Measurements from ENCODE around the gene DDIT4.
"Not testable (repeated sequence)": the region's sequence is repeated elsewhere in the genome, so short reads cannot be mapped to it uniquely, and the experiment has no call there.

DDIT4 gene

DNA sequence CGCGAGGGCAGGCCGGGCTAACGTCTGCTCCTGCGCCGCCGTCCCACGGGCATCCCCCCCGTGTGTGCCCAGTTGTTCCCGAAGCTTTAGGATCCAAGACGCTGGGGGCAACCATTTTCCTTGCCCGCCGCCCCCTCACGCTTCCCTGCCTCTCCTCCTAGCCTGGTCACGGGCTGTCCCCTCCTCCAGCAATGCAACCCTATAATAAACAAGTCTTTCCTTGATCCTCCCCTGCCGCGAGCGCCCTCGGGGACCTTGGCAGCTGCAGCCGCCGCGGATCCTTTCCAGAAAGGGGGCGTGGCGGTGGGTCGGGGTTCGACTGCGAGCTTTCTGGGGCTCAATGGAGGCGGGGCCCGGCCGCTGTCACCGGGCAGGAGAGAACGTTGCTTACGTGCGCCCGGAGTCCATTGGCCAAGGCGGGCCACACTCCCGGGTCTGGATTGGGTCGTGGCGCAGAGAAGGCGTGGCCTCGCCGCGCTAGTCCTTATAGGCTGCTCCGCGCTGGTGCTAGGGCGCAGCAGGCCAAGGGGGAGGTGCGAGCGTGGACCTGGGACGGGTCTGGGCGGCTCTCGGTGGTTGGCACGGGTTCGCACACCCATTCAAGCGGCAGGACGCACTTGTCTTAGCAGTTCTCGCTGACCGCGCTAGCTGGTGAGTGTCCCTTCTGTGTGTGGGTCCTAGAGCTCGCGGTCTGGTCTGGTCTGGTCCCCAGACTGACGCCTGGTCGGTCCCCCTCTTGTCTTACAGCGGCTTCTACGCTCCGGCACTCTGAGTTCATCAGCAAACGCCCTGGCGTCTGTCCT is at the start of gene DDIT4:
Gene DDIT4 (plus strand): TSS at position 515 of the 803 bp plus-strand sequence. CDS start 293 bp downstream, outside the sequence.
- peak; percentile 91 for DNase-seq

GRCh38 chr10:72224191-72224590 is 49.5 kb upstream of the DDIT4 start:
- DNase-seq, result not testable (repeated sequence)

DNA sequence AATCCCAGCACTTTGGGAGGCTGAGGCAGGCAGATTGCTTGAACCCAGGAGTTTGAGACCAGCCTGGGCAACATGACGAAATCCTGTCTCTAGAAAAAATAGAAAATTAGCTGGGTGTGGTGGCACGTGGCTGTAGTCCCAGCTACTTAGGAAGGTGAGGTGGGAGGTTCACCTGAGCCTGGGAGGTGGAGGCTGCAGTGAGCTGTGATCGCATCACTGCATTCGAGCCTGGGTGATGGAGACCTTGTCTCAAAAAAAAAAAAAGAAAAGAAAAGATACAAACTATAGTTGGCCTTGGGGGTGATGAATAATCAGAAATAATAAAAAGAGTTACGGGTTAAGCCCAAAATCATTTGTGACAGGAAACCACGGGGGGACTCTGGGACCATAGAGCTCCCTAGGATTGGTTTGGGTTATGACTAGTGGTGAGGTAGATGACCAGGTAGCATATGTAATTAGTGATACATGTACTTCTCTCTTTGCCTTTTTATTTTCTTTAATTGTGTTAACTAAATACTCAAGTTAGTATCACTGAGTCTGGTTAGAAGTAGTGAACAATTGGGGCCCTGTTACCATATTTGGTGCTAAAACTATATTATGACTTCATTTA is 47.2 kb upstream of the DDIT4 start:
- no peak for DNase-seq

GRCh38 chr10:72227826-72228225 is 45.9 kb upstream of the DDIT4 start:
- no peak for DNase-seq

DNA sequence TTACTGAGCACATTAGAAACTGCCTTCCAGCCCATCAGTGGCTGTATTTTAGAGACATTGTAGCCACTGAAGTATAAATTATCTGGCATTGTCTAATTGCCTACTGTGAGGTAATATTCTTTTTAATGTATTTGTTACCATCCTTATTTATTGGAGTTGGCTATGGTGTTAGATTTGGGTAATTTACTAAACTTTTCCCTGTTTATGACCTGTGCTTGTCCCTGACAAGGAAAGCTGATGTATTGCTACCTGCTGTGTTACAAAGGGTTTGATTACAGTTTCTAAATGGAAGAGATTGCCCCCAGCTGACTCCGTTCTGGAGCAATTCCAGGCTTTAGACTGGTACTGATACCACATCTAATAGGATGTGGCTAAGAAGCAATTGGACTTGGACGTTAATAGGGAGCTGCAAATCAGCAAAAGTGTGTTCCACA is 45.4 kb upstream of the DDIT4 start:
- peak; percentile 19 for DNase-seq

DNA sequence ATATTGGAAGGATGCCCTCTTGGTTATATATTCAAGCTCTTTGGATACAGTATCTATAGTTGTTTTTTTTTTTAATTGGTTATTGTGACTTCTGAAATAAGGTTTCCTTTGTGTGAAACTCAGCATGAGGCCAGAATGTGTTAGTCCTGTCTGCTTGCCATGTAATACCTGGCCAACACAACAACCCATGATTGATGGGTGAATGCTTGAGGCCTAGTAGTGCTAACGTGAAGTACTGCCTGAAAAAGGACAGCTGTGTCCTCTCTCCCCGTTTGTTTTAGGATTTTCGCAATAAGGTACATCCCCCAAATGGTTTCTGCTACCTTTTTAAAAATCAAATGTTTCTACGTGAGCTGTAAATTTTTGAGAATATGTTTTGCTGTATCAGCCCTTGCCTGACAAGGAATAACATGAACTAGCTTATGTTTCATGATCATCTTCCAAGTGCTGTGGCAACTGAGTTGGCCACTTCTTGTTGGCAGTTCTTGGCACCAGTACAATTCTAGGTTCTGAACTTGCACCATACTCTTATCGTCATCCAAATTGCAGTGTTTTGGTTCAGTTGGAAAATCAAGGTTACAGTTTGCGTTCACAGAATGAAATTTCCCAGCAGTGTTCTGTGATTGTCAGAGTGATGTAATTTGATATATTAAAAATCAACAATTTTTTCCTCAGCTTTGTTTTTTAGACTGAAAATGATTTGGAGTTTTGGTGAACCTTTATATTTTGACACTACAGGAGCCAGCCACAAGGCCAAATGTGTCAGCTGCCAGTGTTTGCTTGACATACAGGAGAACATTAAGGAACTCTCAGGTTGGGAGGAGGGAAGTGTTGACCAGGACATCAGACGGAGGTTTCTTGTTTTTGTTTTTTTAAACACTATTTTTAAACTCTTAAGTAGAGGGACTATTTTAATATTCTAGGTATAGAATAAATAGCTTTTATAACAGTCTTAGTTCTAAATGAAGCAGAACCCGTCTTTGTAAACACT is 44.2 kb upstream of the DDIT4 start:
- DNase-seq, result peak; percentile 58

DNA sequence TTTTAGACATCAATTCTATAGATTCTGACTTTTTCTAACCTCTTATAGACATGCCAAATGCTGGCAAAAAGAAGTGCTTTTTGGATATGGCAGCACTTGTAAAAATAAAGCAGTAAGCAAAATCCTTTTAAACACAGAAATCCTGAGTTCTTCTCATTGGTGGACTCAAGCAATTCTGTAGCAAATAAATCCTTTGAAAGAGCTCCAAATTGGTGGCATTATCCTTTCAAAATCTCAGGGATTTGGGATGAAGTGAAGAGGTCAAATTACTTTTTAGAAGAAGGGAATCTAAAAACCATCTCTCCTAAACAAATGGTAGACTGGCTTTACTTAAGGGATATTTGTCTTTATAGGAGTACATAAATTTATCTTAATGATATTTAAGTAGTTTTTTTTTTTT is 40.1 kb upstream of the DDIT4 start:
- no peak for DNase-seq

- no peak for DNase-seq
Measured at GRCh38 chr10:72234560-72235095, 39.1 kb upstream of the DDIT4 start.

- no peak for DNase-seq
Measured at GRCh38 chr10:72235544-72236279, 38.0 kb upstream of the DDIT4 start.

GRCh38 chr10:72238392-72239175 is 35.1 kb upstream of the DDIT4 start:
- no peak for DNase-seq

DNA sequence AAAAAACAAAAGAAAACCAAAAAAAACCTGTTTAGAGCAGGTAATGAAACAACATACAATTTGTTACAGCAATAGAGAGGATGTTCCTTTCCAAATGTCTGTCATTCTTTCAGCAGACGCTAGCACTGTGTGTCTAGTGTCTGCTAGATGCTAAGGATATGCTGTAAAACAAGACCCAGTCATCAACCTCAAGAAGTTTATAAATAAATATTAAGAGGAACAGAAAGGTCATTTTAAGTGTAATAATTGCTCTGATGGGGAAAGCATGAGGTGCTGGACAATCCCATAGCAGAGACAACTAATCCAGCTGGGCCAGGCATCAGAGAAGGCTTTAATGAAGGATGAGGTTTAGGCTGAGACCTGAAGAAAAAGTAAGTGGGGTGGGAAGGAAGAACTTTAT is 34.3 kb upstream of the DDIT4 start:
- no peak for DNase-seq

- DNase-seq, result no peak
Measured at GRCh38 chr10:72240371-72240770, 33.4 kb upstream of the DDIT4 start.

DNA sequence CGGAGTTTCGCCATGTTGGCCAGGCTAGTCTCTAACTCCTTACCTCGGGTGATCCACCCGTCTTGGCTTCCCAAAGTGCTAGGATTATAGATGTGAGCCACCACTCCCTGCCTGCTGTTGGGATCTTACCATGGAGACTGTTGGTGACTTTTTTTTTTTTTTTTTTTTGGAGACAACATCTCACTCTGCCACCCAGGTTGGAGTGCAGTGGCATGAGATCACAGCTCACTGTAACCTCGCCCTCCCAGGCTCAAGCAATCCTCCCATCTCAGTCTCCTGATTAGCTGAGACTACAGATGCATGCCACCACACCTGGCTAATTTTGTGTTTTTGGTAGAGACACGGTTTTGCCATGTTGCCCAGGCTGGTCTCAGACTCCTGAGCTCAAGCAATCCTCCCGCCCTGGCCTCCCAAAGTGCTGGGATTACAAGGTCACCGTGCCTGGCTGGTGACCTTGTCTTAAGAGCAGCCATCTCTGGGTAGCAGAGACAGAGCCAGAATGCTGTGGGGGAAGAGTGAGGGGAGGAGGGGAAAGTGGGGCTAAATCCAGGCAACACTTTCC is 32.0 kb upstream of the DDIT4 start:
- DNase-seq, result no peak

GRCh38 chr10:72242675-72243074 is 31.0 kb upstream of the DDIT4 start:
- DNase-seq, result no peak

DNA sequence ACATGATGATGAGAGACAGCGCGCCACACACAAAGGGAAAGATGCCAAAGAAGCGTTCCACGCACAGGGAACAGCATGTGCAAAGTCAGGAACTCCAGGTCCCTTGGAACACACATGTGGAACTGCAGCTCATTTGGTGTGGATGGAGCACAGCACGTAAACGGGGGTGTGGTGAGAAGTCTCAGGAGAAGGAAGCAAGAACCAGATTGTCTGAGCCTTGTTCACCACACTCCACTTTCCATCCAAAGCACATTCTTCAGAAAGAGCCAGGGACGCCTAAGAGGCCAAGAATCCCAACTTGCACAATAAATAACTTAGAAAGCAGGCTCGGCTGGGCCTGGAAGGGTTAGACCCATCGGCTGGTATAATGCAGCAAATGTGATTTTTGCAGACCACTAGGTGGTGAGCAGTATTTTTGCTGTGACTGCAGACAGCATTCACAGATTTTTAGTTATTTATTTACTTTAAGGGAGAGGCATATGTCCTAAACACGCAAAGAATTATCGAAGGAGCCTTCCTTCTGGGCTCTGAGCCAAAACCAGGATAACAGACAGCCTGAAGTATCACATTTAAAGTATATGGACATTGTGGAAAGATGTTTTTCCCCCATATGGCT is 29.8 kb upstream of the DDIT4 start:
- no peak for DNase-seq

GRCh38 chr10:72244573-72245038 is 29.1 kb upstream of the DDIT4 start:
- no peak for DNase-seq

- DNase-seq, result no peak
Measured at GRCh38 chr10:72245949-72246525, 27.7 kb upstream of the DDIT4 start.

DNA sequence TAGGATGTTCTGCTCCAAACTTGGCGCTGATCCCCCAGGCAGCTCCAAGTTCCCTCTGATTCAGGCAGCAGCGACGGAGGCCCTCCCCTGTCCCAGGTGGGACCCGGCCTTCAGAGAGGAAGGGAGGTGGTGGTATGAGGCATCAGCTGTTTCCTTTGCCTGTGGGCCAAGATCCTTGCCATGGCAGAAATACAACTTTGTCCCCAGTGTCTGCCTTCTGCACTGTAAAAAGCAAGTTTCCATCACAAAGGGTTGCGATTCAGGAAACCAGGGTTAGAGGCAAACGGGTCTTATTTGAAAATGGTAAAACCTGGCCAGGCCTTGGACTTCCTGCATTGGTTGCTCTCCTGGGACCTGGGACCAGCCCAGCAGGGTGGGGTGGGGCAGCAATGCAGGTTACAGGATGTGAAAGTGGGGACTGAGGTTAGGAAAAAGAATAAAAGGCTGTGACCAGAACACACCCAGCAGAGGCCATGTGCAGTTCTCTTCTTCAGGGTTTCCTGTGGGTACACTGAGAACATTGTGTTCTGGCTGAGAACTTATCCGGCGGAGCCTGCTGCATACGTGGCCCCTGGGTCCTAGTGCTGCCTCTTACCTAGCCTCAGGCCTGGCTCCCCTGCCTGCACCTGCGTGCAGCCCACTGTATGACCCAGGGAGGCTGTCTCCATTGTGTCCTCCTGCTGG is 25.1 kb upstream of the DDIT4 start:
- DNase-seq, result no peak

DNA sequence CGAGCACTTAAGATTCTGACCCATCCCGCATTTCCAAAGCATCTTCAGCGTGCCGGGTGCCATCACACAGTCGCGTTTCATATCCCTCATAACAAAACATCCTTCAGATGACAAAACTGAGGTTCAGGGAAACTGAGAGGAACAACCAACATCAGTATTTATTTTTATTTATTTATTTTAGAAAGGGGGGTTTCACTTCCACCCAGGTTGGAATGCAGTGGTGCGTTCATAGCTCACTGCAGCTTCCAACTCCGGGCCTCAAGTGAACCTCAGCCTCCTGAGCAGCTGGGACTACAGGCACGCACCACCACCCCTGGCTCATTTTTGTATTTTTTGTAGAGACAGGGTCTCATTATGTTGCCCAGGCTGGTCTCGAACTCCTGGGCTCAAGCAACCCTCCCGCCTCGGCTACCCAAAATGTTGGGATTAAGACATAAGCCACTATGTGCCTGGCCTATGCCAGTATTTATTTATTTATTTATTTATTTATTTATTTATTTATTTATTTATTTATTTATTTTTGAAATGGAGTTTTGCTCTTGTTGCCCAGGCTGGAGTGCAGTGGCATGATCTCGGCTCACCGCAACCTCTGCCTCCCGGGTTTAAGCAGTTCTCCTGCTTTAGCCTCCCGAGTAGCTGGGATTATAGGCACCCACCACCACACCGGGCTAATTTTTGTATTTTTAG is 24.4 kb upstream of the DDIT4 start:
- not testable (repeated sequence) for DNase-seq
